ENCODE data around the gene NIPAL3.

NIPAL3 gene

DNA sequence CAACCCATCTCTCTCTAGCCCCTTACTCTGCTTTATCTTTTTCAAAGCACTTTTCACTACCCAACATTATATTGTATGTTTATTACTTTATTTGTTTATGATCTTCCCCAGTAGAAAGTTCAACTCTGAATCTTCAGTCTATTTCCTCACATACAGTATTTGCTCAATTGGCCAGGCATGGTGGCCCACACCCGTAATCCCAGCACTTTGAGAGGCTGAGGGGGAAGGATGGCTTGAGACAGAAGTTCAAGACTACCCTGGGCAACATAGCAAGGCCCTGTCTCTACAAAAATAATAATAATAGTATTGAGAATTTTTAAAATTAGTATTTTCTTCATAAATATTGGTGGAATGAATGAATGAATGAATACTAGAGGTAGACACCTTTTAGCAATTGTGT, 3.2 kb upstream of the NIPAL3 start:
- DNase-seq (ENCODE audit: low read depth in 1 of 2, low spot score in 1 of 2), result no peak
- TF ChIP-seq POLR2AphosphoS5 (IDR thresholded peaks at IDR 0.05; ENCODE audit: low read depth), result no peak
- TF ChIP-seq GABPA (IDR thresholded peaks at IDR 0.05; ENCODE audit: low read depth), result no peak
- TF ChIP-seq, protein P1, sequence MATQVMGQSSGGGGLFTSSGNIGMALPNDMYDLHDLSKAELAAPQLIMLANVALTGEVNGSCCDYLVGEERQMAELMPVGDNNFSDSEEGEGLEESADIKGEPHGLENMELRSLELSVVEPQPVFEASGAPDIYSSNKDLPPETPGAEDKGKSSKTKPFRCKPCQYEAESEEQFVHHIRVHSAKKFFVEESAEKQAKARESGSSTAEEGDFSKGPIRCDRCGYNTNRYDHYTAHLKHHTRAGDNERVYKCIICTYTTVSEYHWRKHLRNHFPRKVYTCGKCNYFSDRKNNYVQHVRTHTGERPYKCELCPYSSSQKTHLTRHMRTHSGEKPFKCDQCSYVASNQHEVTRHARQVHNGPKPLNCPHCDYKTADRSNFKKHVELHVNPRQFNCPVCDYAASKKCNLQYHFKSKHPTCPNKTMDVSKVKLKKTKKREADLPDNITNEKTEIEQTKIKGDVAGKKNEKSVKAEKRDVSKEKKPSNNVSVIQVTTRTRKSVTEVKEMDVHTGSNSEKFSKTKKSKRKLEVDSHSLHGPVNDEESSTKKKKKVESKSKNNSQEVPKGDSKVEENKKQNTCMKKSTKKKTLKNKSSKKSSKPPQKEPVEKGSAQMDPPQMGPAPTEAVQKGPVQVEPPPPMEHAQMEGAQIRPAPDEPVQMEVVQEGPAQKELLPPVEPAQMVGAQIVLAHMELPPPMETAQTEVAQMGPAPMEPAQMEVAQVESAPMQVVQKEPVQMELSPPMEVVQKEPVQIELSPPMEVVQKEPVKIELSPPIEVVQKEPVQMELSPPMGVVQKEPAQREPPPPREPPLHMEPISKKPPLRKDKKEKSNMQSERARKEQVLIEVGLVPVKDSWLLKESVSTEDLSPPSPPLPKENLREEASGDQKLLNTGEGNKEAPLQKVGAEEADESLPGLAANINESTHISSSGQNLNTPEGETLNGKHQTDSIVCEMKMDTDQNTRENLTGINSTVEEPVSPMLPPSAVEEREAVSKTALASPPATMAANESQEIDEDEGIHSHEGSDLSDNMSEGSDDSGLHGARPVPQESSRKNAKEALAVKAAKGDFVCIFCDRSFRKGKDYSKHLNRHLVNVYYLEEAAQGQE (IDR thresholded peaks at IDR 0.05; ENCODE audit: insufficient replicate concordance, low read depth), result no peak
- TF ChIP-seq SPI1 (IDR thresholded peaks at IDR 0.05; ENCODE audit: borderline replicate concordance, low read depth), result no peak
- no peak for TF ChIP-seq CTCF (IDR thresholded peaks at IDR 0.05; ENCODE audit: insufficient read depth, low read length)
- H3K27me3 ChIP-seq (ENCODE audit: insufficient read depth, poor library complexity, severe bottlenecking), result no peaks in the 10 kb centered on the region
- no peak overlapping the region for H3K27ac ChIP-seq (replicated peaks)
- H3K4me3 ChIP-seq (replicated peaks; ENCODE audit: insufficient read depth, low read length), result no peak overlapping the region

DNA sequence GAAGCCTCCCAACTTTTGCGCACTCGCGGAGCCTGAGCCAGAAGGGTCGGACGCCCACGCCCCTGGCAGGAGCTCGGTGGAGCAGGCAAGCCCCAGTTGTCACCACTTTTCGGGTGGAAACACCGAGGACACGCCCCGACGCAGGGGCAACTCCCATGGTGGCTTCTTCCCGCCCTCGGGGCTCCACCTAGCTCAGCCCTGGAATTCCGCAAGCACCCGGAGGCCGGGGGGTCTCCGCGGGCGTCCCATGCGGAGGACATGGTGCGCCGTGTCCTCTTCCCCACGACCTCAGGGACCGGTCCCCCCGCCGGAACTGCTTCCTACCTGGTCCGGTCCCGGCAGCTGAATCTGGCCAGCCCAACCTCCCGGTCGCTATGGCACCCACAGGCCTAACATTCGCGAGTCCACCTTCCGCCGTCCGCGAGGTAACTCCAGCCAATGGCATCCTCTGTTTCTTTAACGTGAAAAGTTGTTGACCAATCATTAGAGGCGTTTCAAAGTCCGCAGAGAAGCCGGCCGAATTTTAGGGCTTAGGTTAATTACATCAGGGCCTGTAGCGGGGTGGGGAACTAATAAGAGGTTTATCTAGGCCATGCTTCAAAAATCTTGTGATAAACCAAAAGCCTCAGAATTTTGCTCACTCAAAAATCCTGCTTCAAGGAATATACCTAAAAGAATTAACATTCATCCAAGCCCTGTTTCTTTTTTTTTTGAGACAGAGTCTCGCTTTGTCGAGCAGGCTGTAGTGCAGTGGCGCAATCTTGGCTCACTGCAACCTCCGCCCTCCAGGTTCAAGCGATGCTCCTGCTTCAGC, 2.0 kb upstream of the NIPAL3 start, which contains the start of gene STPG1:
Gene STPG1 (minus strand): TSS at position 433 of the 814 bp plus-strand sequence. CDS start 12,394 bp downstream, outside the sequence.
- TF ChIP-seq SPI1 (IDR thresholded peaks at IDR 0.05; ENCODE audit: borderline replicate concordance, low read depth) (no peak), POLR2AphosphoS5 (IDR thresholded peaks at IDR 0.05; ENCODE audit: low read depth) (peak; percentile 44; the same call in 1 of the 2 replicates), GABPA (IDR thresholded peaks at IDR 0.05; ENCODE audit: low read depth) (peak; percentile 22; the same call in 1 of the 2 replicates), CTCF (IDR thresholded peaks at IDR 0.05; ENCODE audit: insufficient read depth, low read length) (no peak)
- TF ChIP-seq, protein P1 (IDR thresholded peaks at IDR 0.05; ENCODE audit: insufficient replicate concordance, low read depth), result no peak
- DNase-seq (ENCODE audit: low read depth in 1 of 2, low spot score in 1 of 2), result peak; percentile 86 to 95
- Histone ChIP-seq H3K4me3 (replicated peaks; ENCODE audit: insufficient read depth, low read length) (peak within 1 kb of the TSS; percentile 80), H3K27me3 (ENCODE audit: insufficient read depth, poor library complexity, severe bottlenecking) (no peaks in the 10 kb centered on the region), H3K27ac (replicated peaks) (peak within 1 kb of the TSS; percentile 77)

DNA sequence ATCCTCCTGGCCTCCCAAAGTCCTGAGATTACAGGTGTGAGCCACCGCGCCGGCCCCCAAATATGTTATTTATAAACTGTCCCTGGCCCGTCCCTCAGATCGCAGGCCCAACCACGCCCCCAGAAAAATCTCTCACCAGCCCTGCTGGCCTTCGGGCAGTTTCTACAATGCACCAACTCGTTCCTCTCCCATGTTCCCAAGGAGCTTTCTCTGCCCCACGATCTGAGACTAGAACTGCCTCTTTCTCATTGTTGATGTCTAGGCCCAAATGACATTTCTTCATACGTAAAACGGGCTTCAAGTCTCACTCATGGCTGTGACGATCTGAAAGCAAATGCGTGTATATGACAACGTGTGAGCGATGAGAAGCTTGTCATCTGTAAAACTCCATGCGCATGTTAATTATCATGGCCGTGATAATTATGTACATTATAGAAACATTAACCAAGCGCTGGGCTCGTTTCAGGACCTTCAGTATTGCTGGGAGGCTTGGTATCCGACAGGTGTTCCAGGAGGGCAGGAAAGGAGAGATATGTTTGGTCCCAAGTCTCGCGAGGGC, 748 bp upstream of the NIPAL3 start:
- no peak for DNase-seq (ENCODE audit: low read depth in 1 of 2, low spot score in 1 of 2)
- peak overlapping the region; percentile 30 for H3K27ac ChIP-seq (replicated peaks)
- TF ChIP-seq, protein P1 (IDR thresholded peaks at IDR 0.05; ENCODE audit: insufficient replicate concordance, low read depth), result no peak
- TF ChIP-seq SPI1 (IDR thresholded peaks at IDR 0.05; ENCODE audit: borderline replicate concordance, low read depth) (no peak), POLR2AphosphoS5 (IDR thresholded peaks at IDR 0.05; ENCODE audit: low read depth) (no peak), CTCF (IDR thresholded peaks at IDR 0.05; ENCODE audit: insufficient read depth, low read length) (no peak), GABPA (IDR thresholded peaks at IDR 0.05; ENCODE audit: low read depth) (no peak)
- no peaks in the 10 kb centered on the region for H3K27me3 ChIP-seq (ENCODE audit: insufficient read depth, poor library complexity, severe bottlenecking)
- H3K4me3 ChIP-seq (replicated peaks; ENCODE audit: insufficient read depth, low read length), result peak overlapping the region; percentile 66
